Measurements from ENCODE around the gene LONP2. TPM values are rescaled to one million over a fixed set of nuclear protein-coding genes. Genes with fewer than 3 reads are reported as not detected.

Gene LONP2
- total and polyA plus RNA-seq, 2 experiments from 2014 or later = 12.4 to 25.2 TPM

DNA sequence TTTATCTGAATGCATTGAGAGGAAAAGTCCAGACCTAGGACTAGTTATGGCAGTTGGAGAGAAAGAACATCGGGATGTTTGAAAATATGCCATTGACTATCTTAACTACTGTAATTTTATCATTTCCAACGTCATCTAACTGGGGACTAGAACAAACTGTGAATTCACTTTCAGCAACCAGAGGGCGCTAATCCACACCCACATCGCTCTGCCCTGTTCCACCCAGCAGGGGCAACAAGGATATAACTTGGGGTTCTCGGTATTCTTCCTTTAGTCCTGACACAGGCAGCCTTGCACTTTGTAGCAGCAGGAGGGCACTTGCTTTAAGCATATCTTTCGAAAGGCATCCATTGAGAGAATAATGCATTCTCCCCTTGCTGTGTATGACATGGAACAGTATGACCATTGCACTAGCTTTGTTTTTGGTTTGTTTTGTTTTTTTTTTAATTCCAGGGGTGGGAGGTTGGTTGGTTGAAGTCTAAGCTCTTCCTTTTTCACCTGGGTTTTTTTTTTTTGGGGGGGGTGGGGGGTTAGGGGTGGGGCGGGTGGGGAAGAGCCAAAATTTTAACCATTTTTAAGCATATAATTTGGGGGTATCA is 109.6 kb downstream of the LONP2 start:
- Histone ChIP-seq H3K27me3 (ENCODE audit: insufficient read depth) (no peaks in the 10 kb centered on the region), H3F3A (replicated peaks; ENCODE audit: low read depth) (no peaks in the 10 kb centered on the region), H3K9me2 (ENCODE audit: insufficient read depth) (no peaks in the 10 kb centered on the region), H2AFZ (no peak overlapping the region), H3K4me1 (ENCODE audit: insufficient read depth) (no peaks in the 10 kb centered on the region), H3K4me3 (no peak overlapping the region), H3K79me2 (replicated peaks; ENCODE audit: insufficient read depth) (peaks cover 40% of the 10 kb centered on the region), H4K20me1 (replicated peaks; ENCODE audit: insufficient read depth) (peaks cover 16% of the 10 kb centered on the region; the same call in 1 of the 2 replicates), H3K4me2 (no peak overlapping the region), H3K27ac (ENCODE audit: low read depth) (no peak overlapping the region), H3K36me3 (ENCODE audit: insufficient read depth) (no peaks in the 10 kb centered on the region; the same call in 1 of the 2 replicates)
- Mint-ChIP-seq H3K36me3 (ENCODE audit: low read depth) (peaks cover 37% of the 10 kb centered on the region; the same call in 2 of the 3 replicates), H3K4me3 (no peak overlapping the region), H3K9me3 (no peaks in the 10 kb centered on the region), H3K4me1 (peaks cover 7% of the 10 kb centered on the region; the same call in 2 of the 3 replicates), H3K27me3 (ENCODE audit: insufficient read depth, low read depth, poor library complexity) (peaks cover 4% of the 10 kb centered on the region), H3K27ac (peak overlapping the region; percentile 82)
- TF ChIP-seq CREB1 (CRISPR knock-in tag; IDR thresholded peaks at IDR 0.05; ENCODE audit: low read depth) = peak; percentile 42; the same call in 1 of the 2 replicates
- TF ChIP-seq EZH2 (IDR thresholded peaks at IDR 0.05; ENCODE audit: low read depth, unreplicated experiment) = no peak
- TF ChIP-seq, protein P1, sequence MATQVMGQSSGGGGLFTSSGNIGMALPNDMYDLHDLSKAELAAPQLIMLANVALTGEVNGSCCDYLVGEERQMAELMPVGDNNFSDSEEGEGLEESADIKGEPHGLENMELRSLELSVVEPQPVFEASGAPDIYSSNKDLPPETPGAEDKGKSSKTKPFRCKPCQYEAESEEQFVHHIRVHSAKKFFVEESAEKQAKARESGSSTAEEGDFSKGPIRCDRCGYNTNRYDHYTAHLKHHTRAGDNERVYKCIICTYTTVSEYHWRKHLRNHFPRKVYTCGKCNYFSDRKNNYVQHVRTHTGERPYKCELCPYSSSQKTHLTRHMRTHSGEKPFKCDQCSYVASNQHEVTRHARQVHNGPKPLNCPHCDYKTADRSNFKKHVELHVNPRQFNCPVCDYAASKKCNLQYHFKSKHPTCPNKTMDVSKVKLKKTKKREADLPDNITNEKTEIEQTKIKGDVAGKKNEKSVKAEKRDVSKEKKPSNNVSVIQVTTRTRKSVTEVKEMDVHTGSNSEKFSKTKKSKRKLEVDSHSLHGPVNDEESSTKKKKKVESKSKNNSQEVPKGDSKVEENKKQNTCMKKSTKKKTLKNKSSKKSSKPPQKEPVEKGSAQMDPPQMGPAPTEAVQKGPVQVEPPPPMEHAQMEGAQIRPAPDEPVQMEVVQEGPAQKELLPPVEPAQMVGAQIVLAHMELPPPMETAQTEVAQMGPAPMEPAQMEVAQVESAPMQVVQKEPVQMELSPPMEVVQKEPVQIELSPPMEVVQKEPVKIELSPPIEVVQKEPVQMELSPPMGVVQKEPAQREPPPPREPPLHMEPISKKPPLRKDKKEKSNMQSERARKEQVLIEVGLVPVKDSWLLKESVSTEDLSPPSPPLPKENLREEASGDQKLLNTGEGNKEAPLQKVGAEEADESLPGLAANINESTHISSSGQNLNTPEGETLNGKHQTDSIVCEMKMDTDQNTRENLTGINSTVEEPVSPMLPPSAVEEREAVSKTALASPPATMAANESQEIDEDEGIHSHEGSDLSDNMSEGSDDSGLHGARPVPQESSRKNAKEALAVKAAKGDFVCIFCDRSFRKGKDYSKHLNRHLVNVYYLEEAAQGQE (IDR thresholded peaks at IDR 0.05; ENCODE audit: unreplicated experiment) = no peak
- no peak for TF ChIP-seq ZNF114 (CRISPR knock-in tag; IDR thresholded peaks at IDR 0.05)
- no peak for TF ChIP-seq NANOG (IDR thresholded peaks at IDR 0.05; ENCODE audit: borderline replicate concordance)
- no peak for TF ChIP-seq JUNB (IDR thresholded peaks at IDR 0.05; ENCODE audit: unreplicated experiment)
- no peak for TF ChIP-seq EZH2phosphoT487 (IDR thresholded peaks at IDR 0.05; ENCODE audit: unreplicated experiment)
- no peak for TF ChIP-seq STAT1 (IDR thresholded peaks at IDR 0.05; ENCODE audit: unreplicated experiment)
- TF ChIP-seq, protein P2, sequence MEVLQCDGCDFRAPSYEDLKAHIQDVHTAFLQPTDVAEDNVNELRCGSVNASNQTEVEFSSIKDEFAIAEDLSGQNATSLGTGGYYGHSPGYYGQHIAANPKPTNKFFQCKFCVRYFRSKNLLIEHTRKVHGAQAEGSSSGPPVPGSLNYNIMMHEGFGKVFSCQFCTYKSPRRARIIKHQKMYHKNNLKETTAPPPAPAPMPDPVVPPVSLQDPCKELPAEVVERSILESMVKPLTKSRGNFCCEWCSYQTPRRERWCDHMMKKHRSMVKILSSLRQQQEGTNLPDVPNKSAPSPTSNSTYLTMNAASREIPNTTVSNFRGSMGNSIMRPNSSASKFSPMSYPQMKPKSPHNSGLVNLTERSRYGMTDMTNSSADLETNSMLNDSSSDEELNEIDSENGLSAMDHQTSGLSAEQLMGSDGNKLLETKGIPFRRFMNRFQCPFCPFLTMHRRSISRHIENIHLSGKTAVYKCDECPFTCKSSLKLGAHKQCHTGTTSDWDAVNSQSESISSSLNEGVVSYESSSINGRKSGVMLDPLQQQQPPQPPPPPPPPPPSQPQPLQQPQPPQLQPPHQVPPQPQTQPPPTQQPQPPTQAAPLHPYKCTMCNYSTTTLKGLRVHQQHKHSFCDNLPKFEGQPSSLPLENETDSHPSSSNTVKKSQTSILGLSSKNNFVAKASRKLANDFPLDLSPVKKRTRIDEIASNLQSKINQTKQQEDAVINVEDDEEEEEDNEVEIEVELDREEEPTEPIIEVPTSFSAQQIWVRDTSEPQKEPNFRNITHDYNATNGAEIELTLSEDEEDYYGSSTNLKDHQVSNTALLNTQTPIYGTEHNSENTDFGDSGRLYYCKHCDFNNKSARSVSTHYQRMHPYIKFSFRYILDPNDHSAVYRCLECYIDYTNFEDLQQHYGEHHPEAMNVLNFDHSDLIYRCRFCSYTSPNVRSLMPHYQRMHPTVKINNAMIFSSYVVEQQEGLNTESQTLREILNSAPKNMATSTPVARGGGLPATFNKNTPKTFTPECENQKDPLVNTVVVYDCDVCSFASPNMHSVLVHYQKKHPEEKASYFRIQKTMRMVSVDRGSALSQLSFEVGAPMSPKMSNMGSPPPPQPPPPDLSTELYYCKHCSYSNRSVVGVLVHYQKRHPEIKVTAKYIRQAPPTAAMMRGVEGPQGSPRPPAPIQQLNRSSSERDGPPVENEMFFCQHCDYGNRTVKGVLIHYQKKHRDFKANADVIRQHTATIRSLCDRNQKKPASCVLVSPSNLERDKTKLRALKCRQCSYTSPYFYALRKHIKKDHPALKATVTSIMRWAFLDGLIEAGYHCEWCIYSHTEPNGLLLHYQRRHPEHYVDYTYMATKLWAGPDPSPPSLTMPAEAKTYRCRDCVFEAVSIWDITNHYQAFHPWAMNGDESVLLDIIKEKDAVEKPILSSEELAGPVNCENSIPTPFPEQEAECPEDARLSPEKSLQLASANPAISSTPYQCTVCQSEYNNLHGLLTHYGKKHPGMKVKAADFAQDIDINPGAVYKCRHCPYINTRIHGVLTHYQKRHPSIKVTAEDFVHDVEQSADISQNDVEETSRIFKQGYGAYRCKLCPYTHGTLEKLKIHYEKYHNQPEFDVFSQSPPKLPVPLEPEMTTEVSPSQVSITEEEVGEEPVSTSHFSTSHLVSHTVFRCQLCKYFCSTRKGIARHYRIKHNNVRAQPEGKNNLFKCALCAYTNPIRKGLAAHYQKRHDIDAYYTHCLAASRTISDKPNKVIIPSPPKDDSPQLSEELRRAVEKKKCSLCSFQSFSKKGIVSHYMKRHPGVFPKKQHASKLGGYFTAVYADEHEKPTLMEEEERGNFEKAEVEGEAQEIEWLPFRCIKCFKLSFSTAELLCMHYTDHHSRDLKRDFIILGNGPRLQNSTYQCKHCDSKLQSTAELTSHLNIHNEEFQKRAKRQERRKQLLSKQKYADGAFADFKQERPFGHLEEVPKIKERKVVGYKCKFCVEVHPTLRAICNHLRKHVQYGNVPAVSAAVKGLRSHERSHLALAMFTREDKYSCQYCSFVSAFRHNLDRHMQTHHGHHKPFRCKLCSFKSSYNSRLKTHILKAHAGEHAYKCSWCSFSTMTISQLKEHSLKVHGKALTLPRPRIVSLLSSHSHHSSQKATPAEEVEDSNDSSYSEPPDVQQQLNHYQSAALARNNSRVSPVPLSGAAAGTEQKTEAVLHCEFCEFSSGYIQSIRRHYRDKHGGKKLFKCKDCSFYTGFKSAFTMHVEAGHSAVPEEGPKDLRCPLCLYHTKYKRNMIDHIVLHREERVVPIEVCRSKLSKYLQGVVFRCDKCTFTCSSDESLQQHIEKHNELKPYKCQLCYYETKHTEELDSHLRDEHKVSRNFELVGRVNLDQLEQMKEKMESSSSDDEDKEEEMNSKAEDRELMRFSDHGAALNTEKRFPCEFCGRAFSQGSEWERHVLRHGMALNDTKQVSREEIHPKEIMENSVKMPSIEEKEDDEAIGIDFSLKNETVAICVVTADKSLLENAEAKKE (CRISPR knock-in tag; IDR thresholded peaks at IDR 0.05) = peak; percentile 13; the same call in 1 of the 2 replicates
- TF ChIP-seq POLR2AphosphoS5 (IDR thresholded peaks at IDR 0.05; ENCODE audit: low read depth) = no peak
- TF ChIP-seq, protein P3, sequence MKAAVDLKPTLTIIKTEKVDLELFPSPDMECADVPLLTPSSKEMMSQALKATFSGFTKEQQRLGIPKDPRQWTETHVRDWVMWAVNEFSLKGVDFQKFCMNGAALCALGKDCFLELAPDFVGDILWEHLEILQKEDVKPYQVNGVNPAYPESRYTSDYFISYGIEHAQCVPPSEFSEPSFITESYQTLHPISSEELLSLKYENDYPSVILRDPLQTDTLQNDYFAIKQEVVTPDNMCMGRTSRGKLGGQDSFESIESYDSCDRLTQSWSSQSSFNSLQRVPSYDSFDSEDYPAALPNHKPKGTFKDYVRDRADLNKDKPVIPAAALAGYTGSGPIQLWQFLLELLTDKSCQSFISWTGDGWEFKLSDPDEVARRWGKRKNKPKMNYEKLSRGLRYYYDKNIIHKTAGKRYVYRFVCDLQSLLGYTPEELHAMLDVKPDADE (IDR thresholded peaks at IDR 0.05) = no peak
- TF ChIP-seq, protein P4, sequence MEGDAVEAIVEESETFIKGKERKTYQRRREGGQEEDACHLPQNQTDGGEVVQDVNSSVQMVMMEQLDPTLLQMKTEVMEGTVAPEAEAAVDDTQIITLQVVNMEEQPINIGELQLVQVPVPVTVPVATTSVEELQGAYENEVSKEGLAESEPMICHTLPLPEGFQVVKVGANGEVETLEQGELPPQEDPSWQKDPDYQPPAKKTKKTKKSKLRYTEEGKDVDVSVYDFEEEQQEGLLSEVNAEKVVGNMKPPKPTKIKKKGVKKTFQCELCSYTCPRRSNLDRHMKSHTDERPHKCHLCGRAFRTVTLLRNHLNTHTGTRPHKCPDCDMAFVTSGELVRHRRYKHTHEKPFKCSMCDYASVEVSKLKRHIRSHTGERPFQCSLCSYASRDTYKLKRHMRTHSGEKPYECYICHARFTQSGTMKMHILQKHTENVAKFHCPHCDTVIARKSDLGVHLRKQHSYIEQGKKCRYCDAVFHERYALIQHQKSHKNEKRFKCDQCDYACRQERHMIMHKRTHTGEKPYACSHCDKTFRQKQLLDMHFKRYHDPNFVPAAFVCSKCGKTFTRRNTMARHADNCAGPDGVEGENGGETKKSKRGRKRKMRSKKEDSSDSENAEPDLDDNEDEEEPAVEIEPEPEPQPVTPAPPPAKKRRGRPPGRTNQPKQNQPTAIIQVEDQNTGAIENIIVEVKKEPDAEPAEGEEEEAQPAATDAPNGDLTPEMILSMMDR (conservative IDR thresholded peaks at IDR 0.05; ENCODE audit: low read depth in 2 of 2) = peak; percentile 93 to 99
- peak; percentile 95 for DNase-seq (ENCODE audit: low spot score)
- ATAC-seq = peak; percentile 94

Data from GM23338 (cell line).